GM12891 (cell line): ENCODE measurements around the gene MMP8.

Source experiments
- PAX5 ChIP-seq: IDR thresholded peaks from 2 replicates; pipeline ENCODE4 v1.6.1; 2011; ENCODE audit warnings: low read length, moderate library complexity, mild to moderate bottlenecking; ENCODE audit not compliant: insufficient read depth, severe bottlenecking
- POLR2A ChIP-seq: IDR thresholded peaks from 2 replicates; pipeline ENCODE4 v1.6.1; 2011; ENCODE audit warnings: low read depth, low read length, control low read depth
- POLR2AphosphoS5 ChIP-seq: IDR thresholded peaks from 2 replicates; pipeline ENCODE4 v1.6.1; 2011; ENCODE audit warnings: low read depth, low read length, control low read depth
- TAF1 ChIP-seq: IDR thresholded peaks from 2 replicates; pipeline ENCODE4 v1.6.1; 2011; ENCODE audit warnings: low read depth, low read length, control low read depth

DNA sequence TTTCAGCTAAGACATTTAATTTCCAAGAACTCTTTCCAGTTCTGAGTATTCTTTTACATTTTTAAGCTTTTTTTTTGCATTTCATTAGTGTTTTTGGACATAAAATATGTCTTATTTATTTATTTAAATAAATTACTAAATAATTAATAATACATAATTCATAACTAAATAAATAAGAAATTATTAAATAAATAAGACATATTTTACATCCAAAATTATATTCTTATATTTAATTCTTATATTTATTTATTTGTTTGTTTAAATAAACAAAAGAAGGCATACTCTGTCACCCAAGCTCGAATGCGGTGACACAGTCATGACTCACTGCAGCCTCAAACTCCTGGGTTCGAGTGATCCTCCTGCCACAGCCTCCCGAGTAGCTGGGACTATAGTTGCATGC lies 16.1 kb downstream of the MMP8 start:
- no peak for TF ChIP-seq POLR2AphosphoS5
- no peak for TF ChIP-seq POLR2A
- no peak for TF ChIP-seq PAX5
- TF ChIP-seq TAF1, result no peak
